OCI-LY3 (cell line): Measurements from ENCODE around the gene AVEN.

Source experiments
- CTCF ChIP-seq: fragments of 200-600, 300-600 bp; sonication (generic); IDR thresholded peaks from 2 replicates; pipeline ENCODE4 v1.5.1; 2014; ENCODE audit warnings: antibody characterized with exemption, low read length, low read depth
- EZH2phosphoT487 ChIP-seq: fragments of 200-600 bp; shearing (Covaris generic); IDR thresholded peaks from 2 replicates; pipeline ENCODE4 v1.6.1; 2018; ENCODE audit warnings: antibody characterized with exemption, mixed run types, low read depth

GRCh38 chr15:34070003-34070402 lies 31.0 kb upstream of the AVEN start:
- TF ChIP-seq CTCF (no peak), EZH2phosphoT487 (no peak)
